GM12872 (cell line): Measurements from ENCODE around the gene LCK.

Source experiments
- TF ChIP-seq, protein P1 (sequence below): IDR thresholded peaks from 3 replicates; pipeline ENCODE4 v1.5.1; 2011; ENCODE audit warnings: low read depth, mild to moderate bottlenecking, low read length, moderate library complexity; ENCODE audit not compliant: insufficient read depth

Gene LCK

GRCh38 chr1:32334864-32335534 is 83.9 kb downstream of the LCK start:
- TF ChIP-seq, protein P1, sequence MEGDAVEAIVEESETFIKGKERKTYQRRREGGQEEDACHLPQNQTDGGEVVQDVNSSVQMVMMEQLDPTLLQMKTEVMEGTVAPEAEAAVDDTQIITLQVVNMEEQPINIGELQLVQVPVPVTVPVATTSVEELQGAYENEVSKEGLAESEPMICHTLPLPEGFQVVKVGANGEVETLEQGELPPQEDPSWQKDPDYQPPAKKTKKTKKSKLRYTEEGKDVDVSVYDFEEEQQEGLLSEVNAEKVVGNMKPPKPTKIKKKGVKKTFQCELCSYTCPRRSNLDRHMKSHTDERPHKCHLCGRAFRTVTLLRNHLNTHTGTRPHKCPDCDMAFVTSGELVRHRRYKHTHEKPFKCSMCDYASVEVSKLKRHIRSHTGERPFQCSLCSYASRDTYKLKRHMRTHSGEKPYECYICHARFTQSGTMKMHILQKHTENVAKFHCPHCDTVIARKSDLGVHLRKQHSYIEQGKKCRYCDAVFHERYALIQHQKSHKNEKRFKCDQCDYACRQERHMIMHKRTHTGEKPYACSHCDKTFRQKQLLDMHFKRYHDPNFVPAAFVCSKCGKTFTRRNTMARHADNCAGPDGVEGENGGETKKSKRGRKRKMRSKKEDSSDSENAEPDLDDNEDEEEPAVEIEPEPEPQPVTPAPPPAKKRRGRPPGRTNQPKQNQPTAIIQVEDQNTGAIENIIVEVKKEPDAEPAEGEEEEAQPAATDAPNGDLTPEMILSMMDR, result peak; percentile 85

GRCh38 chr1:32335535-32335789 is 84.4 kb downstream of the LCK start:
- TF ChIP-seq, protein P1, result no peak
